ENCODE data around the gene NT5C2. TPM values are rescaled to one million over a fixed set of nuclear protein-coding genes. Genes with fewer than 3 reads are reported as not detected.

The NT5C2 gene
- total RNA-seq, 2 experiments from 2014 or later: 60.8 to 62.0 TPM

DNA sequence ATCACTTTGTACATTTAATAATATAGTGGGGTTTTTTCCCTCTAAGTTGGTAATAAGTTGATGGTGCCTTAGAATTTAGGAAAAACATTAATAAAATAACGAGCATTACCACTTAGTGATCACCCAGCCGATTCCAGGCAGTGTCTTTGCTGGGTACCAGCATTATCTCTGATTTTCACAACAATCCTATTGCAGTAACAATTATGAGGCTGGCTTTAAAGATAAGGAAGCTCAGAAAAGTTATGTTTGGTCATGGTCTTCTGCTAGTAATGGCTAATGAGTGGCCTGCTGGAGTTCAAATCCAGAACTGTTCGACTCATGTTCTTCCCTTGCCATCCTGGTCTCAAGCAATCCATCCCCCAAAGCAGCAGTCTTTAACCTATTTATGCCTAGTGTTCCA, 147.1 kb downstream of the NT5C2 start:
- DNase-seq (no peak), ATAC-seq (no peak)
- H3K9me3 Mint-ChIP-seq (ENCODE audit: insufficient read depth): no peaks in the 10 kb centered on the region
- H3K27ac Mint-ChIP-seq: no peak overlapping the region
- H3K4me3 Mint-ChIP-seq: no peak overlapping the region
- no peaks in the 10 kb centered on the region for H3K4me1 Mint-ChIP-seq (ENCODE audit: low read depth)
- ChIA-PET CTCF (interaction anchor here (1.3 to 1.4 kb wide), 2 partner anchors 8 to 24 kb away, joined by 3 read pairs; no protein-coding TSS in a partner anchor), POLR2A (interaction anchor here (1.1 kb wide), 1 partner anchor 128 kb away, joined by 3 read pairs; the partner anchor contains the start of gene CNNM2)
- no peaks in the 10 kb centered on the region for H3K27me3 Mint-ChIP-seq (ENCODE audit: low read depth)
- H3K36me3 Mint-ChIP-seq (ENCODE audit: low read depth): no peaks in the 10 kb centered on the region

DNA sequence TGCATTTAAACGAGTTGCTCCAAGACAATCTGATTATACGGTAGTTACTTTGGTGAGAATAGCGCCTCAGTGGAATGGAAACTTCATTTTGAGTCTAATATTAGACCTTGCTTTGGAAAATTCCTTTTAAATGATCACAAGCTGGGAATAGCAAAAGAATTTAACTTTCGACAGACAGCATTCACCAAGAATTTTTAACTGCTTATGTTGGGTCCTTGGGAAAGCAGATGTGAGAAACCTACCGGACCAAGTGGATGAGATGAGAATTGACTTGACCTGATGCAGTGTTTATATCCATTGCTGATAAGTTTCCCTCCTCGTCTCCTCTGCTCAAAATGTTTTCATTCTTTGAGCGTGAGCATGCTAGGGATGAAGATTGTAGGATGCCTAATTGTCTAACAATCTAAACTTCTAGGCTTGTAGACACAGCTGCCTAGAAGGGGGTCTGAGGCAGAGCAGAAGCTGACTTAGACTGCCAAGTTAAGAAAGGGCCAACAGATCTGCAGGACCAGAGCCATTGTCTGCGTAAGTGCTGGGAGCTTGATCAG, 148.1 kb downstream of the NT5C2 start:
- H3K27me3 Mint-ChIP-seq (ENCODE audit: low read depth): no peaks in the 10 kb centered on the region

DNA sequence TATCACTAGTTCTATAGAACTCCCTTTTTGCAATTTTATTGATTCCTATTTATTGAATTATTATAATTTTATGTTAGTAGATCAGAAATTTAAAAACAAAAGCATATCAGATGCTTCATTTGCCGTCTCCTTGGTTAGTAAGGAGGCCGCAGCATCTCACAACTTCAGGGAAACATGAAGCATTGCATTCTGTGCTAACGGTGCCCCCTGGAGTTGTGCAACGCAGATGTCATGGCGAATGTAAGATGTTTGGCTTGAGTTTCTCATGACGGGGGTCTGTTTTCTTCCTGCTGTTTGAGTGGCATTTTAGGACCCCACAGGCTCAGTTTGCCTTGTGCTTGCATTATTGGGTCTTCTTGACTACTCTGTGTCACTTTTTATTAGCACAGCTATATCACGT, 150.2 kb downstream of the NT5C2 start:
- no peaks in the 10 kb centered on the region for H3K9me3 Mint-ChIP-seq (ENCODE audit: insufficient read depth)
- ATAC-seq (no peak), DNase-seq (no peak)
- POLR2A ChIA-PET: no interaction called here
- CTCF ChIA-PET: no interaction called here
- H3K27me3 Mint-ChIP-seq (ENCODE audit: low read depth): no peaks in the 10 kb centered on the region
- no peaks in the 10 kb centered on the region for H3K36me3 Mint-ChIP-seq (ENCODE audit: low read depth)
- no peaks in the 10 kb centered on the region for H3K4me1 Mint-ChIP-seq (ENCODE audit: low read depth)
- H3K4me3 Mint-ChIP-seq: no peak overlapping the region
- H3K27ac Mint-ChIP-seq: no peak overlapping the region

More for the DNA sequence above, 148.1 kb downstream of the NT5C2 start:
- Mint-ChIP-seq H3K27ac (no peak overlapping the region), H3K9me3 (ENCODE audit: insufficient read depth) (no peaks in the 10 kb centered on the region), H3K36me3 (ENCODE audit: low read depth) (no peaks in the 10 kb centered on the region), H3K4me3 (no peak overlapping the region), H3K4me1 (ENCODE audit: low read depth) (no peaks in the 10 kb centered on the region)
- DNase-seq: no peak
- ATAC-seq: no peak
- POLR2A ChIA-PET: interaction anchor here (1.1 kb wide), 1 partner anchor 127 kb away, joined by 3 read pairs; the partner anchor contains the start of gene CNNM2
- CTCF ChIA-PET: interaction anchor here (1.3 to 1.4 kb wide), 2 partner anchors 9 to 25 kb away, joined by 3 read pairs; no protein-coding TSS in a partner anchor

DNA sequence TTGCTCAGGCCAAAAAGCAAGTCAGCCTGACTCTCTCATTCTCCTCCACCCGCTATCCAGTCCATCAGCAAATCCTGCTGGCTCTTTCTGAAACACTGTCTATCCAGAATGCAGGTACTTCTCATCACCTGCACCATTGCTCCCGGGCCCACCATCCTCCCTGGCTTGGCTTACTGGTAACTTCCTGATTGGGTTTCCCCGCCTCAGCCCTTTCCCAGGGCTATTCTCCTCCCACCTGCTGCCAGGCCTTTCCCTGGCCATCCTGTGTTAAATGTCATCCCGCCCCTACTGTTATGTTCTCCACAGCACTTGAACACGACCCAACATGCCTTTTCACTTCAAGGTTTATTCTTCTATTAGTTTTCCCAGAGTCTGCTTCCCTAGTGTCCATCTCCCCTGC, 150.9 kb downstream of the NT5C2 start:
- ATAC-seq (no peak), DNase-seq (no peak)
- H3K36me3 Mint-ChIP-seq (ENCODE audit: low read depth): no peaks in the 10 kb centered on the region
- ChIA-PET POLR2A (no interaction called here), CTCF (no interaction called here)
- H3K4me3 Mint-ChIP-seq: no peak overlapping the region
- no peaks in the 10 kb centered on the region for H3K27me3 Mint-ChIP-seq (ENCODE audit: low read depth)
- H3K4me1 Mint-ChIP-seq (ENCODE audit: low read depth): no peaks in the 10 kb centered on the region
- H3K9me3 Mint-ChIP-seq (ENCODE audit: insufficient read depth): no peaks in the 10 kb centered on the region
- no peak overlapping the region for H3K27ac Mint-ChIP-seq

DNA sequence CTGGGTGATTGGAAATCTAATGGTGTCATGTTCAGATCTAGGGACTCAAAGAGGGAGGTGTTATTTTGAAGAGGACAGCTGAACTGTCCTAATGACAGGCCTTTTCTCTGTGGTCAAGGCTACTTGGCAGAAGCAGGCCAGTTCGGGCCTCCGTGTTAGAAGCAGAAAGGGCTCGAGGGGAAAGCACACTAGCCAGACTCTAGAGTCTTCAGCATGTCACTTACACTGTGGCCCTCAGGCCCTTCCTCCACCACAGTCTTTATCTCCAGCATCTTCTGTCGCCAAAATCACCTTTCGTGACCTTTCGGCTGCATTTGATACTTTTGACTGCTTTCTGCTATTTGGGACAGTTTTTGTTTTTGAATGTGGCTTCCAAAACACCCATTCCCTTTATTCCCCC, 151.7 kb downstream of the NT5C2 start:
- DNase-seq (no peak), ATAC-seq (no peak)
- Mint-ChIP-seq H3K27me3 (ENCODE audit: low read depth) (no peaks in the 10 kb centered on the region), H3K4me1 (ENCODE audit: low read depth) (no peaks in the 10 kb centered on the region), H3K4me3 (no peak overlapping the region), H3K27ac (no peak overlapping the region), H3K36me3 (ENCODE audit: low read depth) (no peaks in the 10 kb centered on the region), H3K9me3 (ENCODE audit: insufficient read depth) (no peaks in the 10 kb centered on the region)
- POLR2A ChIA-PET: no interaction called here
- CTCF ChIA-PET: no interaction called here

DNA sequence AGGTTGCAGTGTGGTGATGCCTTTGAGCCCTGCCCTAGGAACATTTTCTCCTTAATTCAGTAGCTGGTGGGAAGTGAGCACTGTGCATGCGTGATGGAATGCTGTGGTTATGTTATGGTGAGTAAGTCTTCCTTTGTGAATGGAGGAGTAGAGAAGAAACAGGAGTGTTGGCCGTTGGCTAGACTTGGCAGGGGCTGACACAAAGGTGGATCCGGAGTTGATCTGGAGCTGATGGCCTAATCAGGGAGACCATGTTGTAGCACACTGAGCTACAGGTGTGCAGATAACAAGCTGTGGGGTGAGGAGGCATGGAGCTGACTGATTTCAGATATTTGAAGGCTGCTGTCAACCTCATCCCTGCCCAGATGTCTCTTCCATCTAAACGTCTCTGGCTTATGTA, 152.7 kb downstream of the NT5C2 start:
- no peak overlapping the region for H3K27ac Mint-ChIP-seq
- ChIA-PET CTCF (interaction anchor here (1.2 kb wide), 1 partner anchor 124 kb away, joined by 3 read pairs; no protein-coding TSS in a partner anchor), POLR2A (no interaction called here)
- DNase-seq: no peak
- no peaks in the 10 kb centered on the region for H3K4me1 Mint-ChIP-seq (ENCODE audit: low read depth)
- ATAC-seq: no peak
- no peaks in the 10 kb centered on the region for H3K36me3 Mint-ChIP-seq (ENCODE audit: low read depth)
- H3K27me3 Mint-ChIP-seq (ENCODE audit: low read depth): no peaks in the 10 kb centered on the region
- no peak overlapping the region for H3K4me3 Mint-ChIP-seq
- H3K9me3 Mint-ChIP-seq (ENCODE audit: insufficient read depth): no peaks in the 10 kb centered on the region

DNA sequence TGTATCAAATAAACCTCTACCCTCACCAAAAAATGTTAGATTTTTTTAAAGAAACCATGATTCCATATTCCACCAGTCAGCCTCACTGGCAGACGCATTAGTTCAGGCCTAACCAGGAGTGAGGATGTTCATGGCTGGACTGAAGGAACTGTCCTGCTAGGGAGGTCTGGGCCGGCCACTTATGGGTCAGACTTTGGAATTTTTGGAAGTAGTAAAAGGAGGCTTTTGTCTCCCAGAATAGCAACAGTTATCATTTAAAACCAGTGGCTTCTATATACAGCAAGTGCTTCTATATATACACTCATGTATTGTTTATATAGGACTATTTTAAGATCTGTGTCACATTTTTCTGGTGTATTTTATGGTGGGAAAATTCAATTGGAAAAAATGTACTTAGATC, 154.5 kb downstream of the NT5C2 start:
- Mint-ChIP-seq H3K9me3 (ENCODE audit: insufficient read depth) (no peaks in the 10 kb centered on the region), H3K4me3 (no peak overlapping the region), H3K36me3 (ENCODE audit: low read depth) (no peaks in the 10 kb centered on the region), H3K4me1 (ENCODE audit: low read depth) (no peaks in the 10 kb centered on the region), H3K27ac (no peak overlapping the region), H3K27me3 (ENCODE audit: low read depth) (no peaks in the 10 kb centered on the region)
- ChIA-PET POLR2A (no interaction called here), CTCF (no interaction called here)
- DNase-seq (no peak), ATAC-seq (no peak)

Other genes with a start within 250 kb of the NT5C2 start
- under 1 TPM in 1 of 2 experiments, not detected in 1; 0.16 TPM for gene RPEL1, start 52.6 kb upstream of the NT5C2 start, total RNA-seq
- under 1 TPM in 1 of 2 experiments, not detected in 1; 0.08 TPM for gene INA, start 83.9 kb upstream of the NT5C2 start, total RNA-seq
- gene PCGF6, start 157.9 kb upstream of the NT5C2 start, total RNA-seq: 10 to 100 TPM; 14.9 to 17.2 TPM
- gene TAF5, start 174.7 kb upstream of the NT5C2 start, total RNA-seq: 10 to 100 TPM; 14.5 to 14.8 TPM
- 100 to 1,000 TPM; 360 to 363 TPM for gene ATP5MK, start 203.2 kb upstream of the NT5C2 start, total RNA-seq
- gene PDCD11, start 203.4 kb upstream of the NT5C2 start, total RNA-seq: 10 to 100 TPM; 57.1 to 57.4 TPM

Data from activated CD8-positive, alpha-beta T cell treated with anti-CD3 and anti-CD28 coated beads, Interleukin-2, amount 10 ng/mL, durations not matched to agents 7 days and 5 days (primary cell).